Brain microvascular endothelial cell (primary cell): Measurements from ENCODE around the gene PPP1R3E.

Experiments
- DNase-seq: peaks from one replicate; pipeline ENCODE4 v3.0.0-alpha.2; 2020
- H3K27ac ChIP-seq: fragments of 250-450 bp; sonication (Bioruptor Pico); 2 replicates; pipeline ENCODE4 v1.5.1; 2020; ENCODE audit warnings: mild to moderate bottlenecking, moderate library complexity
- H3K27me3 ChIP-seq: fragments of 250-450 bp; sonication (Bioruptor Pico); replicated peaks from 2 replicates; pipeline ENCODE4 v1.5.1; 2020; ENCODE audit warnings: mild to moderate bottlenecking
- H3K36me3 ChIP-seq: fragments of 250-450 bp; sonication (Bioruptor Pico); replicated peaks from 2 replicates; pipeline ENCODE4 v1.5.1; 2020; ENCODE audit warnings: mild to moderate bottlenecking
- H3K4me3 ChIP-seq: 2 replicates; pipeline ENCODE4 v1.5.1; 2011; ENCODE audit warnings: low read depth, mild to moderate bottlenecking, control low read depth, low read length, moderate library complexity
- in situ Hi-C: cut with HindIII; loops from 2 replicates; pipeline ENCODE4 v1.10.0; 2017; ENCODE audit warnings: low sequenced_read_pairs, low pct_ligation_motif_present
- TF ChIP-seq, protein P1 (sequence below): IDR thresholded peaks from 2 replicates; pipeline ENCODE4 v1.5.1; 2011; ENCODE audit warnings: low read depth, mild to moderate bottlenecking, moderate library complexity, low read length, control low read depth, inconsistent platforms; ENCODE audit errors: missing control alignments

The PPP1R3E gene

GRCh38 chr14:23346693-23347405 is 44.2 kb upstream of the PPP1R3E start:
- no peak overlapping the region for H3K27ac ChIP-seq
- TF ChIP-seq, protein P1, sequence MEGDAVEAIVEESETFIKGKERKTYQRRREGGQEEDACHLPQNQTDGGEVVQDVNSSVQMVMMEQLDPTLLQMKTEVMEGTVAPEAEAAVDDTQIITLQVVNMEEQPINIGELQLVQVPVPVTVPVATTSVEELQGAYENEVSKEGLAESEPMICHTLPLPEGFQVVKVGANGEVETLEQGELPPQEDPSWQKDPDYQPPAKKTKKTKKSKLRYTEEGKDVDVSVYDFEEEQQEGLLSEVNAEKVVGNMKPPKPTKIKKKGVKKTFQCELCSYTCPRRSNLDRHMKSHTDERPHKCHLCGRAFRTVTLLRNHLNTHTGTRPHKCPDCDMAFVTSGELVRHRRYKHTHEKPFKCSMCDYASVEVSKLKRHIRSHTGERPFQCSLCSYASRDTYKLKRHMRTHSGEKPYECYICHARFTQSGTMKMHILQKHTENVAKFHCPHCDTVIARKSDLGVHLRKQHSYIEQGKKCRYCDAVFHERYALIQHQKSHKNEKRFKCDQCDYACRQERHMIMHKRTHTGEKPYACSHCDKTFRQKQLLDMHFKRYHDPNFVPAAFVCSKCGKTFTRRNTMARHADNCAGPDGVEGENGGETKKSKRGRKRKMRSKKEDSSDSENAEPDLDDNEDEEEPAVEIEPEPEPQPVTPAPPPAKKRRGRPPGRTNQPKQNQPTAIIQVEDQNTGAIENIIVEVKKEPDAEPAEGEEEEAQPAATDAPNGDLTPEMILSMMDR, result no peak
- in situ Hi-C loops, result no loop called here
- no peaks in the 10 kb centered on the region for H3K36me3 ChIP-seq
- DNase-seq, result no peak
- no peaks in the 10 kb centered on the region for H3K27me3 ChIP-seq
- H3K4me3 ChIP-seq, result no peak overlapping the region

- H3K4me3 ChIP-seq, result no peak overlapping the region
- TF ChIP-seq, protein P1, result no peak
- H3K27ac ChIP-seq, result no peak overlapping the region
- H3K27me3 ChIP-seq, result no peaks in the 10 kb centered on the region
- in situ Hi-C loops, result no loop called here
- H3K36me3 ChIP-seq, result no peaks in the 10 kb centered on the region
- DNase-seq, result no peak
Measured at GRCh38 chr14:23345987-23346692, 43.5 kb upstream of the PPP1R3E start.

DNA sequence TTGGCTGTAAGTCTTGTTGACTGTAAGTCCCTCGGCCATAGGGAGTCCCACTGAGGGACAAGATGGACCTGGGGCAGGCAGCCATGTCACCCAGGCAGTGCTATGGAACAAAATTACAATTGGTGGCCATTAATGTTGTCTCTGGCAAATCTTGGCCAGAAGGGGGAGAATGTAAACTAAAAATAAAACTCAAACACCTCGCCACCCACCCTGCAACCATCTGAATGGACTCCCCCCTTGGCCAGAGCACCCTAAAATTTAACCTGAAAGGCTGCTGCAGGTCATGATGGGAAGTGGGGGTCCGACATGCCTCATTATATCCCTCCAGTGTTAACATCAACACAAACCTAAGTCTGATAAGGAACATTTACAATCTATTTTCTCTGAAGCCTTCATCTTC is 41.8 kb upstream of the PPP1R3E start:
- Histone ChIP-seq H3K4me3 (no peak overlapping the region), H3K27me3 (no peaks in the 10 kb centered on the region), H3K36me3 (no peaks in the 10 kb centered on the region), H3K27ac (no peak overlapping the region)
- no peak for DNase-seq
- TF ChIP-seq, protein P1, result peak; percentile 26
- in situ Hi-C loops, result no loop called here

GRCh38 chr14:23339506-23340268 is 37.0 kb upstream of the PPP1R3E start:
- DNase-seq, result no peak
- TF ChIP-seq, protein P1, result no peak
- H3K27ac ChIP-seq, result no peak overlapping the region
- no peak overlapping the region for H3K4me3 ChIP-seq
- H3K36me3 ChIP-seq, result no peaks in the 10 kb centered on the region
- in situ Hi-C loops, result no loop called here
- no peaks in the 10 kb centered on the region for H3K27me3 ChIP-seq

- TF ChIP-seq, protein P1, result no peak
- Histone ChIP-seq H3K36me3 (no peaks in the 10 kb centered on the region), H3K4me3 (no peak overlapping the region), H3K27me3 (no peaks in the 10 kb centered on the region), H3K27ac (no peak overlapping the region)
- no peak for DNase-seq
- in situ Hi-C loops, result no loop called here
Measured at GRCh38 chr14:23335623-23336022, 33.0 kb upstream of the PPP1R3E start.
